Gastrocnemius medialis (tissue), 4 donors: ENCODE measurements around the gene MMP14. TPM values are rescaled to one million over a fixed set of nuclear protein-coding genes. Genes with fewer than 3 reads are reported as not detected.

Experiments
- ATAC-seq, 2 donors: fragments of 150-250 bp; one replicate each; pipeline ENCODE4 v1.9.1; 2016
- DNase-seq, 2 donors: peaks; one replicate each; pipeline ENCODE4 v3.0.0-alpha.2; 2019
- H3K27ac ChIP-seq, 4 donors: fragments of 200-600 bp; sonication (generic); 1 replicate in 1 of 4; 2 replicates in 3 of 4; pipeline ENCODE4 v1.5.1; 2016 to 2018; ENCODE audit warnings: mild to moderate bottlenecking in 2 of 4, moderate library complexity in 1 of 4
- H3K27me3 ChIP-seq, 3 donors: fragments of 200-600 bp; sonication (generic) in 2 of 3; 1 replicate in 1 of 3; 2 replicates in 2 of 3; pipeline versions ENCODE4 v1.5.1 to v1.6.0; 2016 to 2019; ENCODE audit warnings: mild to moderate bottlenecking in 1 of 3, moderate library complexity in 1 of 3
- H3K36me3 ChIP-seq, 2 donors: fragments of 200-600 bp; sonication (generic) in 1 of 2; one replicate each; pipeline ENCODE4 v1.5.1; 2017 to 2018
- H3K4me1 ChIP-seq, 2 donors: fragments of 200-600 bp; sonication (generic) in 1 of 2; one replicate each; pipeline ENCODE4 v1.5.1; 2016 to 2017; ENCODE audit warnings: mild to moderate bottlenecking in 2 of 2
- H3K4me3 ChIP-seq, 4 donors: fragments of 200-600 bp; sonication (generic) in 3 of 4; 1 replicate in 1 of 4; 2 replicates in 3 of 4; pipeline ENCODE4 v1.5.1; 2016 to 2019; ENCODE audit warnings: mild to moderate bottlenecking in 2 of 4
- H3K9me3 ChIP-seq, 3 donors: fragments of 200-600 bp; sonication (generic) in 2 of 3; 1 replicate in 1 of 3; 2 replicates in 2 of 3; pipeline ENCODE4 v1.5.1; 2016 to 2019
- POLR2A ChIP-seq, 2 donors: fragments of 450-650 bp; IDR thresholded peaks; one replicate each; pipeline ENCODE4 v1.6.1; 2017; ENCODE audit warnings: antibody characterized with exemption in 2 of 2, mild to moderate bottlenecking in 2 of 2, moderate library complexity in 2 of 2
- in situ Hi-C, 4 donors: fragments of 200-750 bp; cut with MboI; loops; one replicate each; pipeline versions ENCODE4 v1.15.0 to v1.8.0; 2017; ENCODE audit warnings: low sequenced_read_pairs in 4 of 4
- intact Hi-C: fragments of 100-400 bp; cut with DNase I; formaldehyde crosslinking; loops from one replicate; pipeline ENCODE4 v1.15.1; 2023; ENCODE audit warnings: low total_unique reads
- total RNA-seq, 4 donors: library from RNA; depleted of rRNA; stranded (reverse); fragments of >200 nt; gene quantifications; one replicate each; pipeline versions ENCODE4 v1.1.0 to v1.2.3, GENCODE V29; 2016
- TF ChIP-seq, protein P1 (sequence below), 5 experiments: fragments of 450-650 bp in 3 of 5; fragments of 200-600 bp in 2 of 5; sonication (generic) in 2 of 5; IDR thresholded peaks in 4 of 5; conservative IDR thresholded peaks in 1 of 5; 1 replicate in 4 of 5; 2 replicates in 1 of 5; pipeline ENCODE4 v1.5.1; 2016 to 2019; ENCODE audit warnings: antibody characterized with exemption in 5 of 5, mild to moderate bottlenecking in 3 of 5, moderate library complexity in 3 of 5

Gene MMP14
- total RNA-seq, 4 donors from 2014 or later, result 14.9 to 29.7 (median 20.8) TPM

DNA sequence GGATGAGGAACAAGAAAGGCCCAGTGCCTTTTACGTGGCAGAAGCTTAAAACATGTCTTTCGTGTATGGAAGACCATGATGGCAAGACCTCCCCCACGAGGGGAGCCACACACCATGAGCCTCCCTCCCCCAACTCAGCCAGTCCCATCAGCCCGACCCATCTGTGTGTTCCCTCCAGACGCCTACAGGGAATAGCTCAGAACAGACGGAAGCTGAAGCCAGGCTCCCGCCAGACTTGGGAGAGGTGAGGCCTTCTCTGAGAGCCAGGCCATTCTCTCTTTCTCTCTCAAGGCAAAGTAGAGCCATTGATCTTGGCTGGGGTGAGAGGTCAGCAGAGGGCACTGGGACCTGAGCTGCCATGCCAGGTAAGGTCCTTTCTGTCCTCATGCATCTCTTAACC is 56.1 kb downstream of the MMP14 start:
- intact Hi-C loops, result no loop called here
- TF ChIP-seq, protein P1, sequence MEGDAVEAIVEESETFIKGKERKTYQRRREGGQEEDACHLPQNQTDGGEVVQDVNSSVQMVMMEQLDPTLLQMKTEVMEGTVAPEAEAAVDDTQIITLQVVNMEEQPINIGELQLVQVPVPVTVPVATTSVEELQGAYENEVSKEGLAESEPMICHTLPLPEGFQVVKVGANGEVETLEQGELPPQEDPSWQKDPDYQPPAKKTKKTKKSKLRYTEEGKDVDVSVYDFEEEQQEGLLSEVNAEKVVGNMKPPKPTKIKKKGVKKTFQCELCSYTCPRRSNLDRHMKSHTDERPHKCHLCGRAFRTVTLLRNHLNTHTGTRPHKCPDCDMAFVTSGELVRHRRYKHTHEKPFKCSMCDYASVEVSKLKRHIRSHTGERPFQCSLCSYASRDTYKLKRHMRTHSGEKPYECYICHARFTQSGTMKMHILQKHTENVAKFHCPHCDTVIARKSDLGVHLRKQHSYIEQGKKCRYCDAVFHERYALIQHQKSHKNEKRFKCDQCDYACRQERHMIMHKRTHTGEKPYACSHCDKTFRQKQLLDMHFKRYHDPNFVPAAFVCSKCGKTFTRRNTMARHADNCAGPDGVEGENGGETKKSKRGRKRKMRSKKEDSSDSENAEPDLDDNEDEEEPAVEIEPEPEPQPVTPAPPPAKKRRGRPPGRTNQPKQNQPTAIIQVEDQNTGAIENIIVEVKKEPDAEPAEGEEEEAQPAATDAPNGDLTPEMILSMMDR (IDR thresholded peaks at IDR 0.05 in 4 of 5, conservative IDR thresholded peaks at IDR 0.05 in 1 of 5), result no peak
- no peak for TF ChIP-seq POLR2A (IDR thresholded peaks at IDR 0.05)

GRCh38 chr14:22893706-22894105 is 57.3 kb downstream of the MMP14 start:
- ATAC-seq (no peak), DNase-seq (no peak)
- no peaks in the 10 kb centered on the region for H3K27me3 ChIP-seq
- intact Hi-C loops (no loop called here), in situ Hi-C loops (no loop called here)
- H3K27ac ChIP-seq, result no peak overlapping the region
- no peak for TF ChIP-seq POLR2A (IDR thresholded peaks at IDR 0.05)
- TF ChIP-seq, protein P1 (IDR thresholded peaks at IDR 0.05 in 4 of 5, conservative IDR thresholded peaks at IDR 0.05 in 1 of 5), result no peak
- H3K9me3 ChIP-seq, result no peaks in the 10 kb centered on the region
- no peaks in the 10 kb centered on the region for H3K4me1 ChIP-seq
- no peaks in the 10 kb centered on the region for H3K36me3 ChIP-seq
- H3K4me3 ChIP-seq, result no peak overlapping the region

More for the DNA sequence above, 56.1 kb downstream of the MMP14 start:
- in situ Hi-C loops, result no loop called here
- no peak for DNase-seq
- Histone ChIP-seq H3K4me1 (no peaks in the 10 kb centered on the region), H3K36me3 (no peaks in the 10 kb centered on the region), H3K27me3 (peaks cover 0 to 9% (median 0%) of the 10 kb centered on the region in 3 donors), H3K4me3 (no peak overlapping the region), H3K9me3 (no peaks in the 10 kb centered on the region), H3K27ac (no peak overlapping the region)
- no peak for ATAC-seq

GRCh38 chr14:22895402-22895801 is 59.0 kb downstream of the MMP14 start:
- Histone ChIP-seq H3K27ac (no peak overlapping the region), H3K27me3 (no peaks in the 10 kb centered on the region), H3K4me1 (no peaks in the 10 kb centered on the region), H3K36me3 (peaks cover 0 to 2% of the 10 kb centered on the region in 2 donors), H3K4me3 (no peak overlapping the region), H3K9me3 (no peaks in the 10 kb centered on the region)
- no peak for DNase-seq
- intact Hi-C loops, result no loop called here
- TF ChIP-seq POLR2A (IDR thresholded peaks at IDR 0.05), result no peak
- TF ChIP-seq, protein P1 (IDR thresholded peaks at IDR 0.05 in 4 of 5, conservative IDR thresholded peaks at IDR 0.05 in 1 of 5), result no peak
- in situ Hi-C loops, result no loop called here
- no peak for ATAC-seq

DNA sequence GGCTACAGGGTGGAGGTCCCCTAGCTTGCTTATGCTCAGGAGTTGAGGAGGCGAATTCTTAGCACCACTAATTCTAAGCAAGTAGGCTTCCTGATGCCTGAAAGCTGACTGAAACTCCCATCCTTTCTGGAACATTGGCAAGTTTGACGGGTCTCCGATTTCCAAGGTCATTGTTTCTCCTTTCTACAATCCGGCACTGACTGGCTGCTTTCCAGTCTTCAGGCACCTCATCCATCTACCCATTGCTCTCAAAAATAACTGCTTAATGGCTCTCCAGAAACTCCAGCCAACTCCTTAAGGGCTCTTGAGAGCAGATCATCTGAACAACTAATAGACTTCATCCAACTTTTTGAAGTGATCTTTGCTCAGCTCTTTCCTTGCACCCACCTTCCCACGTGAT is 60.0 kb downstream of the MMP14 start:
- H3K27me3 ChIP-seq, result no peaks in the 10 kb centered on the region
- intact Hi-C loops, result no loop called here
- H3K4me1 ChIP-seq, result no peaks in the 10 kb centered on the region
- peaks cover 0 to 11% of the 10 kb centered on the region in 2 donors for H3K36me3 ChIP-seq
- DNase-seq, result no peak
- TF ChIP-seq, protein P1 (IDR thresholded peaks at IDR 0.05 in 4 of 5, conservative IDR thresholded peaks at IDR 0.05 in 1 of 5), result no peak
- no peak for TF ChIP-seq POLR2A (IDR thresholded peaks at IDR 0.05)
- no peaks in the 10 kb centered on the region for H3K9me3 ChIP-seq
- no peak for ATAC-seq
- no peak overlapping the region for H3K27ac ChIP-seq
- H3K4me3 ChIP-seq, result no peak overlapping the region
- in situ Hi-C loops, result no loop called here

- in situ Hi-C loops (no loop called here), intact Hi-C loops (no loop called here)
- Histone ChIP-seq H3K27me3 (no peaks in the 10 kb centered on the region), H3K4me1 (no peaks in the 10 kb centered on the region), H3K9me3 (no peaks in the 10 kb centered on the region), H3K4me3 (no peak overlapping the region), H3K27ac (no peak overlapping the region), H3K36me3 (peaks cover 0 to 15% of the 10 kb centered on the region in 2 donors)
- no peak for ATAC-seq
- DNase-seq, result no peak
- TF ChIP-seq, protein P1 (IDR thresholded peaks at IDR 0.05 in 4 of 5, conservative IDR thresholded peaks at IDR 0.05 in 1 of 5), result no peak
- no peak for TF ChIP-seq POLR2A (IDR thresholded peaks at IDR 0.05)
Observed at GRCh38 chr14:22896760-22897159, 60.4 kb downstream of the MMP14 start.
